Breast epithelium (tissue), 3 donors: ENCODE data around the gene SDC4.

ENCODE experiments used
- POLR2A ChIP-seq: fragments of 450-650 bp; IDR thresholded peaks from one replicate; pipeline ENCODE4 v1.6.1; 2016; ENCODE audit warnings: antibody characterized with exemption, mild to moderate bottlenecking, moderate library complexity
- POLR2AphosphoS5 ChIP-seq, 3 donors: sonication (generic); formaldehyde crosslinking; IDR thresholded peaks; one replicate each; pipeline ENCODE4 v1.6.1; 2017; ENCODE audit warnings: antibody characterized with exemption in 3 of 3
- TF ChIP-seq, protein P1 (sequence below), 3 donors: fragments of 450-650 bp; IDR thresholded peaks; one replicate each; pipeline ENCODE4 v1.5.1; 2016 to 2017; ENCODE audit warnings: antibody characterized with exemption in 3 of 3, mild to moderate bottlenecking in 3 of 3, moderate library complexity in 3 of 3

DNA sequence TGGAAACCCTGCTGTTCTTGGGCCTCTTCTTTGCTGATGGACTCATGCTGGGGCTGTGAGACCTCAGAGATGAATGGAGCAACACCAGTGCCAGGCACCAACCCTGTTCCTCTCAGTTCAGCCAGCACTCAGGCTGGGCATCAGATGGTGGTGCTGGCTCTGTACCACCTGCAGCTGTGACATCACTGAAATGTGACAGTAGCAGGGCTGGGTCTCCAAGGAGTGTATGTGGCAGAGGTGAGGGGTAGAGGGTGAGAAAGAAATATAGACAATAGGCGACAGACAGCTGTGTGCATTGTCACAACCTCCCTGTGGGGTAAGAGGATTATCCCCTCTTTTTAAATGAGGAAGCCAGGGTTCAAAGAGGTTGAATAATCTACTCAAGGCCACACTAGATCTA is 30.0 kb upstream of the SDC4 start, which contains the start of gene TP53TG5:
- TF ChIP-seq POLR2A = no peak
- TF ChIP-seq, protein P1, sequence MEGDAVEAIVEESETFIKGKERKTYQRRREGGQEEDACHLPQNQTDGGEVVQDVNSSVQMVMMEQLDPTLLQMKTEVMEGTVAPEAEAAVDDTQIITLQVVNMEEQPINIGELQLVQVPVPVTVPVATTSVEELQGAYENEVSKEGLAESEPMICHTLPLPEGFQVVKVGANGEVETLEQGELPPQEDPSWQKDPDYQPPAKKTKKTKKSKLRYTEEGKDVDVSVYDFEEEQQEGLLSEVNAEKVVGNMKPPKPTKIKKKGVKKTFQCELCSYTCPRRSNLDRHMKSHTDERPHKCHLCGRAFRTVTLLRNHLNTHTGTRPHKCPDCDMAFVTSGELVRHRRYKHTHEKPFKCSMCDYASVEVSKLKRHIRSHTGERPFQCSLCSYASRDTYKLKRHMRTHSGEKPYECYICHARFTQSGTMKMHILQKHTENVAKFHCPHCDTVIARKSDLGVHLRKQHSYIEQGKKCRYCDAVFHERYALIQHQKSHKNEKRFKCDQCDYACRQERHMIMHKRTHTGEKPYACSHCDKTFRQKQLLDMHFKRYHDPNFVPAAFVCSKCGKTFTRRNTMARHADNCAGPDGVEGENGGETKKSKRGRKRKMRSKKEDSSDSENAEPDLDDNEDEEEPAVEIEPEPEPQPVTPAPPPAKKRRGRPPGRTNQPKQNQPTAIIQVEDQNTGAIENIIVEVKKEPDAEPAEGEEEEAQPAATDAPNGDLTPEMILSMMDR (IDR thresholded peaks at IDR 0.05) = no peak
- no peak for TF ChIP-seq POLR2AphosphoS5 (IDR thresholded peaks at IDR 0.05)
